Erythroblast (primary cell): ENCODE data around the gene FOXD3.

Source experiments
- GATA1 ChIP-seq: IDR thresholded peaks from 2 replicates; pipeline ENCODE4 v1.6.1; 2011; ENCODE audit warnings: low read depth, mild to moderate bottlenecking, control low read depth, low read length, moderate library complexity
- POLR2A ChIP-seq: IDR thresholded peaks from 2 replicates; pipeline ENCODE4 v1.6.1; 2011; ENCODE audit warnings: mild to moderate bottlenecking, low read length

- TF ChIP-seq POLR2A = no peak
- no peak for TF ChIP-seq GATA1
Measured at GRCh38 chr1:63318201-63318979, 4.0 kb upstream of the FOXD3 start.
